ENCODE results near the gene GPC5.

Gene GPC5

DNA sequence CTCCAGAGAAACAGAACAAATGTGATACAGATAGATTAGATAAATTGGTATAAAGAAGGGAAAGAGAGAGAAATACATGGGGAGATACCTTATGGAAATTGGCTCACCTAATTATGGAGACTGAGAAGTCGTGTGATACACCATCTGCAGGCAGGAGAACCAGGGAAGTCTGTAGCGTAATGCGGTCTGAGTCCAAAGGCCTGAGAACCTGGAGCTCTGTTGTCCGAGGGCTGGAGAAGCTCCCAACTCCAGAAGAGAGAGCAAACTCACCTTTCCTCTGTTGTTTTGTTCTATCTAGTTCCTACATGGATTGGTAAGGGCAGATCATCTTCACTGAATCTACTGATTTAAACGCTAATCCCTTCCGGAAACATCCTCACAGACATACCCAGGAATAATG, 1179.9 kb downstream of the GPC5 start:
- ChIA-PET CTCF (interaction anchor here (0.8 kb wide), 1 partner anchor 16 kb away, joined by 3 read pairs; no protein-coding TSS in a partner anchor), POLR2A (no interaction called here)
- TF ChIP-seq, protein P1, sequence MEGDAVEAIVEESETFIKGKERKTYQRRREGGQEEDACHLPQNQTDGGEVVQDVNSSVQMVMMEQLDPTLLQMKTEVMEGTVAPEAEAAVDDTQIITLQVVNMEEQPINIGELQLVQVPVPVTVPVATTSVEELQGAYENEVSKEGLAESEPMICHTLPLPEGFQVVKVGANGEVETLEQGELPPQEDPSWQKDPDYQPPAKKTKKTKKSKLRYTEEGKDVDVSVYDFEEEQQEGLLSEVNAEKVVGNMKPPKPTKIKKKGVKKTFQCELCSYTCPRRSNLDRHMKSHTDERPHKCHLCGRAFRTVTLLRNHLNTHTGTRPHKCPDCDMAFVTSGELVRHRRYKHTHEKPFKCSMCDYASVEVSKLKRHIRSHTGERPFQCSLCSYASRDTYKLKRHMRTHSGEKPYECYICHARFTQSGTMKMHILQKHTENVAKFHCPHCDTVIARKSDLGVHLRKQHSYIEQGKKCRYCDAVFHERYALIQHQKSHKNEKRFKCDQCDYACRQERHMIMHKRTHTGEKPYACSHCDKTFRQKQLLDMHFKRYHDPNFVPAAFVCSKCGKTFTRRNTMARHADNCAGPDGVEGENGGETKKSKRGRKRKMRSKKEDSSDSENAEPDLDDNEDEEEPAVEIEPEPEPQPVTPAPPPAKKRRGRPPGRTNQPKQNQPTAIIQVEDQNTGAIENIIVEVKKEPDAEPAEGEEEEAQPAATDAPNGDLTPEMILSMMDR (IDR thresholded peaks at IDR 0.05; ENCODE audit: control extremely low read depth, extremely low read depth, low read depth, missing control alignments), result no peak
- no peak for DNase-seq (ENCODE audit: extremely low spot score)

GRCh38 chr13:92589955-92590354, 1191.5 kb downstream of the GPC5 start:
- ChIA-PET POLR2A (no interaction called here), CTCF (interaction anchor here (1.0 kb wide), 1 partner anchor 13 kb away, joined by 3 read pairs; no protein-coding TSS in a partner anchor)
- TF ChIP-seq, protein P1 (IDR thresholded peaks at IDR 0.05; ENCODE audit: control extremely low read depth, extremely low read depth, low read depth, missing control alignments), result no peak
- DNase-seq (ENCODE audit: extremely low spot score), result no peak

DNA sequence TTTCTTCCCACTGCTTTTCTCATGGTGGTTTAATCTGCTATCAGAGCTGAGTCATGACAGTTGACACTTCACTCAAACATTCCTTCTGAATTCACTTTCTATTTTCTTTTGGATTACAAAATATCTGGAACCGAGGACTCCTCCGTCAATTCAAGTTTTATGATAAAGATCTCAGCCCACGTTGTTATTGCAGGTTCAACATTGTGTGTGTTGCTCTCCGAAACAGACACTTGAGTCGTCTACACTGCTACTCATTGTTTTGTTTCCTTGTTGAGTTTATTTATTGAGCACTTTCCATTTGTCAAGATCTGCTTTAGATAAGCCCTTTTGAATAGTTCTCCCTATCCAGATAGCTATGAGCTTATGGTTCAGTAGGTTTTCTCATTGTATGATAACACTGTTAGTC, 1192.1 kb downstream of the GPC5 start:
- CTCF ChIA-PET, result interaction anchor here (1.0 kb wide), 1 partner anchor 14 kb away, joined by 3 read pairs; no protein-coding TSS in a partner anchor
- DNase-seq (ENCODE audit: extremely low spot score), result no peak
- TF ChIP-seq, protein P1 (IDR thresholded peaks at IDR 0.05; ENCODE audit: control extremely low read depth, extremely low read depth, low read depth, missing control alignments), result no peak
- POLR2A ChIA-PET, result no interaction called here

DNA sequence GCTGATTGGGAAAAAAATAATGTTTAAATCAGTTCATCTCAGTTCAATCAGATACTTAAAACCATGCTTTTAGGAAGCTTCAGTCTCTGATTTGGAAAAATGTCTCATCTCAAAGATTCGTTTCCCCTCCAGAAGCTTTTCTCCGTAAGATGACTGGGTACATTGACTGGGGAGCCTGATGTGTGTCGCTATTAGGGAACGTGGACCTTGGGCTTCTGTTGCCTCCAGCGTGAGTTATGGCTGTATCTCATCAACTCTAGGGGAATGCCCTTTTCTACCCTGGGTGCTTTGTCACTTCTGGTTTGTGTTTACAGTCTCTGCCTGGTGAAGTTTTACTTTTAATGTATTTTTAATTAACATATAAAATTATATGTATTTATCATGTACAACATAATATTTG, 1192.7 kb downstream of the GPC5 start:
- POLR2A ChIA-PET, result no interaction called here
- DNase-seq (ENCODE audit: extremely low spot score), result no peak
- TF ChIP-seq, protein P1 (IDR thresholded peaks at IDR 0.05; ENCODE audit: control extremely low read depth, extremely low read depth, low read depth, missing control alignments), result no peak
- CTCF ChIA-PET, result no interaction called here

GRCh38 chr13:92592757-92593156, 1194.3 kb downstream of the GPC5 start:
- TF ChIP-seq, protein P1 (IDR thresholded peaks at IDR 0.05; ENCODE audit: control extremely low read depth, extremely low read depth, low read depth, missing control alignments), result no peak
- POLR2A ChIA-PET, result no interaction called here

GRCh38 chr13:92602560-92602959, 1204.1 kb downstream of the GPC5 start:
- DNase-seq (ENCODE audit: extremely low spot score), result no peak
- TF ChIP-seq, protein P1 (IDR thresholded peaks at IDR 0.05; ENCODE audit: control extremely low read depth, extremely low read depth, low read depth, missing control alignments), result no peak
- ChIA-PET CTCF (interaction anchor here (1.3 kb wide), 1 partner anchor 19 kb away, joined by 3 read pairs; no protein-coding TSS in a partner anchor), POLR2A (no interaction called here)

More at GRCh38 chr13:92592757-92593156, 1194.3 kb downstream of the GPC5 start:
- DNase-seq (ENCODE audit: extremely low spot score), result no peak
- CTCF ChIA-PET, result no interaction called here

DNA sequence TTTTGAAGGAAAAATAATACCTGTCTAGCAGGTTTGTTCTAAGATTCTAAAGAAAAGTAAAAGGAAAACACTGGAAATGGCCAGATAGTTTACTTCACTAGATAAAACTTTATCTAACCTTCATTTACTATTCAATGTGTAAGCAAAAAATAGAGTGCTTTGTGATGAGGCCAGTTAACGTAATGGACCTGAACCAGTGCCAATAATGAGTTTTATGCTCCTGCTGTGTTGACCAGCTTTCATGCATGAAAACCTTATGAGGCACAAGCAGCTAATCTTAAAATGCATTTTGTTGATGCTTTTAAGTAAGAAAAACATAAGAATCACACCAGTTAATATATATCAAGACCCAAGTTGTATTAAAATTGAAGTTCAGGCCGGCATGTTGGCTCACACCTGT, 1211.0 kb downstream of the GPC5 start:
- TF ChIP-seq, protein P1 (IDR thresholded peaks at IDR 0.05; ENCODE audit: control extremely low read depth, extremely low read depth, low read depth, missing control alignments), result no peak
- CTCF ChIA-PET, result no interaction called here
- POLR2A ChIA-PET, result no interaction called here
- DNase-seq (ENCODE audit: extremely low spot score), result no peak

Data from GM10248 (cell line).